ENCODE results near the gene IKZF3. TPM values are rescaled to one million over a fixed set of nuclear protein-coding genes. Genes with fewer than 3 reads are reported as not detected.

The IKZF3 gene
- total RNA-seq, 1 experiment from 2014 or later: 0.81 TPM

DNA sequence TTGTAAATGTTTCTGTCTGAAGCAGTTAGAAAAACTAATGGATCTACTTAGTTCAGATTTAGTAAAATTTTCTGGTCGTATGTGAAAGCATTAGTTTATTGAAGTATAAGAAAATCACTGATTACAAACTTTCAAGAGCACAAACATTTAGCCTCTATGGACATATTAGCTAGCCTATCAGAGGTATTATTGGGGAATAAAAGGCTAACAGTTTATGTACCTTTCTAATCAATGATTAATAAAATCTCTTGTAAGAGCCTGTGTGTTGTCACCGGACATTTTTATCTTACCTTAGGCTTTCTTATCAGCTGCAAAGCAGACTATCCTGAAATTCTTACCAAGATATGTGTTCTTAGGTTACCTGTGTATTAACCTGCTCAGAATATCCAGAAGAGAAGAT, 25.1 kb upstream of the IKZF3 start:
- H3K4me1 Mint-ChIP-seq: no peaks in the 10 kb centered on the region

More for the DNA sequence above, 25.1 kb upstream of the IKZF3 start:
- Mint-ChIP-seq H3K4me3 (no peak overlapping the region), H3K27ac (no peak overlapping the region), H3K27me3 (ENCODE audit: low read depth) (peaks cover 10% of the 10 kb centered on the region), H3K9me3 (no peaks in the 10 kb centered on the region), H3K36me3 (no peaks in the 10 kb centered on the region)
- POLR2A ChIA-PET: no interaction called here
- ATAC-seq (no peak), DNase-seq (ENCODE audit: low spot score) (no peak)
- TF ChIP-seq ZNF671 (CRISPR knock-in tag; IDR thresholded peaks at IDR 0.05) (no peak), ETV6 (CRISPR knock-in tag; IDR thresholded peaks at IDR 0.05) (no peak), FOXK1 (CRISPR knock-in tag; IDR thresholded peaks at IDR 0.05) (no peak), ZNF423 (CRISPR knock-in tag; IDR thresholded peaks at IDR 0.05) (no peak), OVOL2 (CRISPR knock-in tag; IDR thresholded peaks at IDR 0.05; ENCODE audit: borderline replicate concordance) (no peak), HMGA2 (CRISPR knock-in tag; IDR thresholded peaks at IDR 0.05) (no peak), NR2C2 (CRISPR knock-in tag; IDR thresholded peaks at IDR 0.05) (no peak), ZNF263 (CRISPR knock-in tag; IDR thresholded peaks at IDR 0.05; ENCODE audit: low read depth) (no peak), ZNF396 (CRISPR knock-in tag; IDR thresholded peaks at IDR 0.05; ENCODE audit: borderline replicate concordance) (no peak)
- TF ChIP-seq, protein P1, sequence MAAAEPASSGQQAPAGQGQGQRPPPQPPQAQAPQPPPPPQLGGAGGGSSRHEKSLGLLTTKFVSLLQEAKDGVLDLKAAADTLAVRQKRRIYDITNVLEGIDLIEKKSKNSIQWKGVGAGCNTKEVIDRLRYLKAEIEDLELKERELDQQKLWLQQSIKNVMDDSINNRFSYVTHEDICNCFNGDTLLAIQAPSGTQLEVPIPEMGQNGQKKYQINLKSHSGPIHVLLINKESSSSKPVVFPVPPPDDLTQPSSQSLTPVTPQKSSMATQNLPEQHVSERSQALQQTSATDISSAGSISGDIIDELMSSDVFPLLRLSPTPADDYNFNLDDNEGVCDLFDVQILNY (CRISPR knock-in tag; IDR thresholded peaks at IDR 0.05): no peak
- TF ChIP-seq, protein P2, sequence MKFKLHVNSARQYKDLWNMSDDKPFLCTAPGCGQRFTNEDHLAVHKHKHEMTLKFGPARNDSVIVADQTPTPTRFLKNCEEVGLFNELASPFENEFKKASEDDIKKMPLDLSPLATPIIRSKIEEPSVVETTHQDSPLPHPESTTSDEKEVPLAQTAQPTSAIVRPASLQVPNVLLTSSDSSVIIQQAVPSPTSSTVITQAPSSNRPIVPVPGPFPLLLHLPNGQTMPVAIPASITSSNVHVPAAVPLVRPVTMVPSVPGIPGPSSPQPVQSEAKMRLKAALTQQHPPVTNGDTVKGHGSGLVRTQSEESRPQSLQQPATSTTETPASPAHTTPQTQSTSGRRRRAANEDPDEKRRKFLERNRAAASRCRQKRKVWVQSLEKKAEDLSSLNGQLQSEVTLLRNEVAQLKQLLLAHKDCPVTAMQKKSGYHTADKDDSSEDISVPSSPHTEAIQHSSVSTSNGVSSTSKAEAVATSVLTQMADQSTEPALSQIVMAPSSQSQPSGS (CRISPR knock-in tag; IDR thresholded peaks at IDR 0.05; ENCODE audit: borderline replicate concordance, low read depth): no peak
- TF ChIP-seq, protein P3, sequence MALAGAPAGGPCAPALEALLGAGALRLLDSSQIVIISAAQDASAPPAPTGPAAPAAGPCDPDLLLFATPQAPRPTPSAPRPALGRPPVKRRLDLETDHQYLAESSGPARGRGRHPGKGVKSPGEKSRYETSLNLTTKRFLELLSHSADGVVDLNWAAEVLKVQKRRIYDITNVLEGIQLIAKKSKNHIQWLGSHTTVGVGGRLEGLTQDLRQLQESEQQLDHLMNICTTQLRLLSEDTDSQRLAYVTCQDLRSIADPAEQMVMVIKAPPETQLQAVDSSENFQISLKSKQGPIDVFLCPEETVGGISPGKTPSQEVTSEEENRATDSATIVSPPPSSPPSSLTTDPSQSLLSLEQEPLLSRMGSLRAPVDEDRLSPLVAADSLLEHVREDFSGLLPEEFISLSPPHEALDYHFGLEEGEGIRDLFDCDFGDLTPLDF (CRISPR knock-in tag; IDR thresholded peaks at IDR 0.05): no peak
- TF ChIP-seq, protein P4, sequence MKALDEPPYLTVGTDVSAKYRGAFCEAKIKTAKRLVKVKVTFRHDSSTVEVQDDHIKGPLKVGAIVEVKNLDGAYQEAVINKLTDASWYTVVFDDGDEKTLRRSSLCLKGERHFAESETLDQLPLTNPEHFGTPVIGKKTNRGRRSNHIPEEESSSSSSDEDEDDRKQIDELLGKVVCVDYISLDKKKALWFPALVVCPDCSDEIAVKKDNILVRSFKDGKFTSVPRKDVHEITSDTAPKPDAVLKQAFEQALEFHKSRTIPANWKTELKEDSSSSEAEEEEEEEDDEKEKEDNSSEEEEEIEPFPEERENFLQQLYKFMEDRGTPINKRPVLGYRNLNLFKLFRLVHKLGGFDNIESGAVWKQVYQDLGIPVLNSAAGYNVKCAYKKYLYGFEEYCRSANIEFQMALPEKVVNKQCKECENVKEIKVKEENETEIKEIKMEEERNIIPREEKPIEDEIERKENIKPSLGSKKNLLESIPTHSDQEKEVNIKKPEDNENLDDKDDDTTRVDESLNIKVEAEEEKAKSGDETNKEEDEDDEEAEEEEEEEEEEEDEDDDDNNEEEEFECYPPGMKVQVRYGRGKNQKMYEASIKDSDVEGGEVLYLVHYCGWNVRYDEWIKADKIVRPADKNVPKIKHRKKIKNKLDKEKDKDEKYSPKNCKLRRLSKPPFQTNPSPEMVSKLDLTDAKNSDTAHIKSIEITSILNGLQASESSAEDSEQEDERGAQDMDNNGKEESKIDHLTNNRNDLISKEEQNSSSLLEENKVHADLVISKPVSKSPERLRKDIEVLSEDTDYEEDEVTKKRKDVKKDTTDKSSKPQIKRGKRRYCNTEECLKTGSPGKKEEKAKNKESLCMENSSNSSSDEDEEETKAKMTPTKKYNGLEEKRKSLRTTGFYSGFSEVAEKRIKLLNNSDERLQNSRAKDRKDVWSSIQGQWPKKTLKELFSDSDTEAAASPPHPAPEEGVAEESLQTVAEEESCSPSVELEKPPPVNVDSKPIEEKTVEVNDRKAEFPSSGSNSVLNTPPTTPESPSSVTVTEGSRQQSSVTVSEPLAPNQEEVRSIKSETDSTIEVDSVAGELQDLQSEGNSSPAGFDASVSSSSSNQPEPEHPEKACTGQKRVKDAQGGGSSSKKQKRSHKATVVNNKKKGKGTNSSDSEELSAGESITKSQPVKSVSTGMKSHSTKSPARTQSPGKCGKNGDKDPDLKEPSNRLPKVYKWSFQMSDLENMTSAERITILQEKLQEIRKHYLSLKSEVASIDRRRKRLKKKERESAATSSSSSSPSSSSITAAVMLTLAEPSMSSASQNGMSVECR (CRISPR knock-in tag; IDR thresholded peaks at IDR 0.05; ENCODE audit: borderline replicate concordance): no peak
- TF ChIP-seq, protein P5, sequence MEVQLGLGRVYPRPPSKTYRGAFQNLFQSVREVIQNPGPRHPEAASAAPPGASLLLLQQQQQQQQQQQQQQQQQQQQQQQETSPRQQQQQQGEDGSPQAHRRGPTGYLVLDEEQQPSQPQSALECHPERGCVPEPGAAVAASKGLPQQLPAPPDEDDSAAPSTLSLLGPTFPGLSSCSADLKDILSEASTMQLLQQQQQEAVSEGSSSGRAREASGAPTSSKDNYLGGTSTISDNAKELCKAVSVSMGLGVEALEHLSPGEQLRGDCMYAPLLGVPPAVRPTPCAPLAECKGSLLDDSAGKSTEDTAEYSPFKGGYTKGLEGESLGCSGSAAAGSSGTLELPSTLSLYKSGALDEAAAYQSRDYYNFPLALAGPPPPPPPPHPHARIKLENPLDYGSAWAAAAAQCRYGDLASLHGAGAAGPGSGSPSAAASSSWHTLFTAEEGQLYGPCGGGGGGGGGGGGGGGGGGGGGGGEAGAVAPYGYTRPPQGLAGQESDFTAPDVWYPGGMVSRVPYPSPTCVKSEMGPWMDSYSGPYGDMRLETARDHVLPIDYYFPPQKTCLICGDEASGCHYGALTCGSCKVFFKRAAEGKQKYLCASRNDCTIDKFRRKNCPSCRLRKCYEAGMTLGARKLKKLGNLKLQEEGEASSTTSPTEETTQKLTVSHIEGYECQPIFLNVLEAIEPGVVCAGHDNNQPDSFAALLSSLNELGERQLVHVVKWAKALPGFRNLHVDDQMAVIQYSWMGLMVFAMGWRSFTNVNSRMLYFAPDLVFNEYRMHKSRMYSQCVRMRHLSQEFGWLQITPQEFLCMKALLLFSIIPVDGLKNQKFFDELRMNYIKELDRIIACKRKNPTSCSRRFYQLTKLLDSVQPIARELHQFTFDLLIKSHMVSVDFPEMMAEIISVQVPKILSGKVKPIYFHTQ (CRISPR knock-in tag; IDR thresholded peaks at IDR 0.05): no peak
- TF ChIP-seq, protein P6, sequence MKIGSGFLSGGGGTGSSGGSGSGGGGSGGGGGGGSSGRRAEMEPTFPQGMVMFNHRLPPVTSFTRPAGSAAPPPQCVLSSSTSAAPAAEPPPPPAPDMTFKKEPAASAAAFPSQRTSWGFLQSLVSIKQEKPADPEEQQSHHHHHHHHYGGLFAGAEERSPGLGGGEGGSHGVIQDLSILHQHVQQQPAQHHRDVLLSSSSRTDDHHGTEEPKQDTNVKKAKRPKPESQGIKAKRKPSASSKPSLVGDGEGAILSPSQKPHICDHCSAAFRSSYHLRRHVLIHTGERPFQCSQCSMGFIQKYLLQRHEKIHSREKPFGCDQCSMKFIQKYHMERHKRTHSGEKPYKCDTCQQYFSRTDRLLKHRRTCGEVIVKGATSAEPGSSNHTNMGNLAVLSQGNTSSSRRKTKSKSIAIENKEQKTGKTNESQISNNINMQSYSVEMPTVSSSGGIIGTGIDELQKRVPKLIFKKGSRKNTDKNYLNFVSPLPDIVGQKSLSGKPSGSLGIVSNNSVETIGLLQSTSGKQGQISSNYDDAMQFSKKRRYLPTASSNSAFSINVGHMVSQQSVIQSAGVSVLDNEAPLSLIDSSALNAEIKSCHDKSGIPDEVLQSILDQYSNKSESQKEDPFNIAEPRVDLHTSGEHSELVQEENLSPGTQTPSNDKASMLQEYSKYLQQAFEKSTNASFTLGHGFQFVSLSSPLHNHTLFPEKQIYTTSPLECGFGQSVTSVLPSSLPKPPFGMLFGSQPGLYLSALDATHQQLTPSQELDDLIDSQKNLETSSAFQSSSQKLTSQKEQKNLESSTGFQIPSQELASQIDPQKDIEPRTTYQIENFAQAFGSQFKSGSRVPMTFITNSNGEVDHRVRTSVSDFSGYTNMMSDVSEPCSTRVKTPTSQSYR (CRISPR knock-in tag; IDR thresholded peaks at IDR 0.05): no peak
- TF ChIP-seq, protein P7, sequence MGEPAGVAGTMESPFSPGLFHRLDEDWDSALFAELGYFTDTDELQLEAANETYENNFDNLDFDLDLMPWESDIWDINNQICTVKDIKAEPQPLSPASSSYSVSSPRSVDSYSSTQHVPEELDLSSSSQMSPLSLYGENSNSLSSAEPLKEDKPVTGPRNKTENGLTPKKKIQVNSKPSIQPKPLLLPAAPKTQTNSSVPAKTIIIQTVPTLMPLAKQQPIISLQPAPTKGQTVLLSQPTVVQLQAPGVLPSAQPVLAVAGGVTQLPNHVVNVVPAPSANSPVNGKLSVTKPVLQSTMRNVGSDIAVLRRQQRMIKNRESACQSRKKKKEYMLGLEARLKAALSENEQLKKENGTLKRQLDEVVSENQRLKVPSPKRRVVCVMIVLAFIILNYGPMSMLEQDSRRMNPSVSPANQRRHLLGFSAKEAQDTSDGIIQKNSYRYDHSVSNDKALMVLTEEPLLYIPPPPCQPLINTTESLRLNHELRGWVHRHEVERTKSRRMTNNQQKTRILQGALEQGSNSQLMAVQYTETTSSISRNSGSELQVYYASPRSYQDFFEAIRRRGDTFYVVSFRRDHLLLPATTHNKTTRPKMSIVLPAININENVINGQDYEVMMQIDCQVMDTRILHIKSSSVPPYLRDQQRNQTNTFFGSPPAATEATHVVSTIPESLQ (CRISPR knock-in tag; IDR thresholded peaks at IDR 0.05): no peak
- CTCF ChIA-PET: no interaction called here
